A673 (cell line): ENCODE measurements around the gene ALDH18A1. TPM values are rescaled to one million over a fixed set of nuclear protein-coding genes. Genes with fewer than 3 reads are reported as not detected.

Source experiments
- BruUV-seq: library from RNA; stranded (reverse); fragments of 400-500 nt; replicated peaks from 2 replicates; lab custom pipeline; 2021; lab: Mats Ljungman, UMichigan
- CTCF ChIA-PET: fragments of 300-600 bp; sonication (Branson Sonifier 250); formaldehyde crosslinking; loops from one replicate; lab custom pipeline; 2022; ENCODE audit warnings: antibody characterized with exemption; lab: Charles Lee
- POLR2A ChIA-PET: fragments of 300-600 bp; sonication (Branson Sonifier 250); formaldehyde crosslinking; loops from one replicate; lab custom pipeline; 2022; ENCODE audit warnings: antibody characterized with exemption; ENCODE audit not compliant: low non-redundant PET; lab: Charles Lee
- DNase-seq: peaks from one replicate; pipeline ENCODE4 v3.0.0-alpha.2; 2015; ENCODE audit warnings: low spot score
- H3K27ac ChIP-seq: fragments of 200-600 bp; sonication (generic); 2 replicates; pipeline ENCODE4 v1.5.1; 2016; ENCODE audit warnings: mixed run types, low read depth, mild to moderate bottlenecking, mixed read lengths, antibody characterized with exemption, low read length; ENCODE audit not compliant: poor library complexity, severe bottlenecking
- H3K27me3 ChIP-seq: fragments of 200-600 bp; sonication (generic); replicated peaks from 2 replicates; pipeline ENCODE4 v1.6.1; 2017; ENCODE audit warnings: mixed run types, low read depth, mild to moderate bottlenecking, mixed read lengths, antibody characterized with exemption, low read length; ENCODE audit not compliant: insufficient read depth, poor library complexity
- H3K36me3 ChIP-seq: fragments of 200-600 bp; sonication (generic); 2 replicates; pipeline ENCODE4 v1.6.1; 2016; ENCODE audit warnings: mixed run types, mild to moderate bottlenecking, mixed read lengths, antibody characterized with exemption, low read length; ENCODE audit not compliant: insufficient read depth, poor library complexity, severe bottlenecking
- H3K4me1 ChIP-seq: fragments of 200-600 bp; sonication (generic); 2 replicates; pipeline ENCODE4 v1.6.1; 2017; ENCODE audit warnings: mixed run types, mild to moderate bottlenecking, mixed read lengths, antibody characterized with exemption, low read length; ENCODE audit not compliant: insufficient read depth, poor library complexity, severe bottlenecking
- H3K4me3 ChIP-seq: fragments of 200-600 bp; sonication (generic); 2 replicates; pipeline ENCODE4 v1.5.1; 2016; ENCODE audit warnings: low read depth, mixed run types, mild to moderate bottlenecking, mixed read lengths, low read length; ENCODE audit not compliant: poor library complexity, severe bottlenecking
- H3K9me3 ChIP-seq: fragments of 200-600 bp; sonication (generic); 2 replicates; pipeline ENCODE4 v1.6.1; 2016; ENCODE audit warnings: mixed run types, low read depth, mild to moderate bottlenecking, mixed read lengths, antibody characterized with exemption, low read length; ENCODE audit not compliant: poor library complexity, severe bottlenecking
- EZH2 ChIP-seq: fragments of 200-600 bp; sonication (generic); IDR thresholded peaks from 2 replicates; pipeline ENCODE4 v1.6.1; 2017; ENCODE audit warnings: borderline replicate concordance, low read depth, mild to moderate bottlenecking, mixed read lengths, antibody characterized with exemption, low read length; ENCODE audit not compliant: poor library complexity, severe bottlenecking
- intact Hi-C: fragments of 100-400 bp; cut with micrococcal nuclease; formaldehyde crosslinking; loops from one replicate; pipeline ENCODE4 v1.10.0; 2022; ENCODE audit not compliant: unreplicated experiment
- total RNA-seq: library from RNA; stranded (reverse); gene quantifications from 2 replicates; pipeline ENCODE4 v1.2.3, GENCODE V29; 2021
- TF ChIP-seq, protein P1 (sequence below): fragments of 300-800, 200-600 bp; sonication (generic); conservative IDR thresholded peaks from 2 replicates; pipeline ENCODE4 v1.5.1; 2017; ENCODE audit warnings: low read depth, mild to moderate bottlenecking, antibody characterized with exemption, low read length, moderate library complexity, mixed read lengths

ALDH18A1 gene
- total RNA-seq, 1 experiment from 2014 or later = 88.0 TPM

DNA sequence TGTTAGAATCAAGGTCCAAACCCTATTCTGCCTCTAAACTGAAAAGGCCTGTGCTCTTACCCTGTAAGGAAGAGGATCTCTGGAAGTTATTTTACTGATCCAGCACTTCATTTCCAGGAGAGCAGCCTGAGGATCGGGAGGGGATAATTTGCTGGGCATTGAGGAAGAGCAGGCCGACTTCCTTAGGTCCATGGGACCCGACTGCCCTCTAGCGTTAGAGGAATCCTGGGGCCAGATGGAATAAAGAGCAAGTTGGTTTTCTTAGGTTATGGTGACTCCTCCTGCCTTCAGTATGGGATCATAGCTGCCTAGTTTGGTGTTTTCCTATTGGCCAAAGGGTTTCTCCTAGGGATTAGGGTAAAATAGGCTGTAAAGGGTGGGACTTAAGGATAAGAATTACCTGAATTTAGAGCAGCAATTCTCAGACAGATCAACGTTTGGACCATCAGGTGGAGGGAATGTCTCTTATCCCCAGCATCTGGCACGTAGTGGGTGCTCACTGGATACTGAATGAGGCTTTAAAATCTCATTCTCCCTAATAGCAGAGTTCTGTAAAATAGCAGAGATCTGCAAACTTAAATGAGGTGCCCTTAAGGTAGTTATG, 55.3 kb downstream of the ALDH18A1 start:
- peaks cover 1% of the 10 kb centered on the region for H3K36me3 ChIP-seq
- DNase-seq = peak; percentile 86
- ChIA-PET POLR2A (interaction anchor here (0.5 kb wide), 1 partner anchor 20 kb away, joined by 4 read pairs; no protein-coding TSS in a partner anchor), CTCF (interaction anchor here (0.6 to 0.9 kb wide), 2 partner anchors 171 to 227 kb away, joined by 3 to 5 read pairs; no protein-coding TSS in a partner anchor)
- BruUV-seq = no TSS peak
- no peak overlapping the region for H3K4me3 ChIP-seq
- H3K9me3 ChIP-seq = no peaks in the 10 kb centered on the region
- TF ChIP-seq, protein P1, sequence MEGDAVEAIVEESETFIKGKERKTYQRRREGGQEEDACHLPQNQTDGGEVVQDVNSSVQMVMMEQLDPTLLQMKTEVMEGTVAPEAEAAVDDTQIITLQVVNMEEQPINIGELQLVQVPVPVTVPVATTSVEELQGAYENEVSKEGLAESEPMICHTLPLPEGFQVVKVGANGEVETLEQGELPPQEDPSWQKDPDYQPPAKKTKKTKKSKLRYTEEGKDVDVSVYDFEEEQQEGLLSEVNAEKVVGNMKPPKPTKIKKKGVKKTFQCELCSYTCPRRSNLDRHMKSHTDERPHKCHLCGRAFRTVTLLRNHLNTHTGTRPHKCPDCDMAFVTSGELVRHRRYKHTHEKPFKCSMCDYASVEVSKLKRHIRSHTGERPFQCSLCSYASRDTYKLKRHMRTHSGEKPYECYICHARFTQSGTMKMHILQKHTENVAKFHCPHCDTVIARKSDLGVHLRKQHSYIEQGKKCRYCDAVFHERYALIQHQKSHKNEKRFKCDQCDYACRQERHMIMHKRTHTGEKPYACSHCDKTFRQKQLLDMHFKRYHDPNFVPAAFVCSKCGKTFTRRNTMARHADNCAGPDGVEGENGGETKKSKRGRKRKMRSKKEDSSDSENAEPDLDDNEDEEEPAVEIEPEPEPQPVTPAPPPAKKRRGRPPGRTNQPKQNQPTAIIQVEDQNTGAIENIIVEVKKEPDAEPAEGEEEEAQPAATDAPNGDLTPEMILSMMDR = peak; percentile 90
- TF ChIP-seq EZH2 = no peak
- H3K27me3 ChIP-seq = peaks cover 10% of the 10 kb centered on the region
- no peaks in the 10 kb centered on the region for H3K4me1 ChIP-seq
- intact Hi-C loops = loop anchor here (1.0 to 10.0 kb wide), 4 partner anchors 154 to 466 kb away; no protein-coding TSS in a partner anchor
- no peak overlapping the region for H3K27ac ChIP-seq

DNA sequence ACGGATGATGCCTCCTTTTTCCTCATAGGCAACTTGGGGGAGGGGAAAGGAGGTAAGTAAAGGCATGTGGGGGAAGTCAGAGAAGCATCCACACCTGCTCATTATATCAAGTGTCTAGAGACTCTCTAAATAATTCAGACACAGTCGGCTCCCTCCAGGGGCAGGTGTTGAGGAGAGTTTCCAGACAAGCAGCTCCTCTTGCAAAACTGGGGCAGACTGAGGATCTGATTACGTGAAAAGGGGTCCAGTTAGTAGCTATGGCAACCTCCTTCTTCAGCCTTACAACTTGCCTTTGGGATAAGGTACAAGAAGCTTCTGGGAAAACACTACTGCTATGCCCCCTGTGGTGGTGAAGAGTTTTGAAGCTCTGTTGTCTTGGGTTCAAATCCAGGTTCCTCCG, 56.4 kb downstream of the ALDH18A1 start:
- Histone ChIP-seq H3K9me3 (no peaks in the 10 kb centered on the region), H3K4me1 (no peaks in the 10 kb centered on the region), H3K36me3 (no peaks in the 10 kb centered on the region), H3K27me3 (peaks cover 13% of the 10 kb centered on the region), H3K27ac (no peak overlapping the region), H3K4me3 (no peak overlapping the region)
- intact Hi-C loops = loop anchor here (5.0 to 10.0 kb wide), 2 partner anchors 153 to 465 kb away; no protein-coding TSS in a partner anchor
- ChIA-PET CTCF (interaction anchor here (1.1 kb wide), 1 partner anchor 225 kb away, joined by 3 read pairs; no protein-coding TSS in a partner anchor), POLR2A (no interaction called here)
- no TSS peak for BruUV-seq
- DNase-seq = no peak
- TF ChIP-seq, protein P1 = no peak
- no peak for TF ChIP-seq EZH2

DNA sequence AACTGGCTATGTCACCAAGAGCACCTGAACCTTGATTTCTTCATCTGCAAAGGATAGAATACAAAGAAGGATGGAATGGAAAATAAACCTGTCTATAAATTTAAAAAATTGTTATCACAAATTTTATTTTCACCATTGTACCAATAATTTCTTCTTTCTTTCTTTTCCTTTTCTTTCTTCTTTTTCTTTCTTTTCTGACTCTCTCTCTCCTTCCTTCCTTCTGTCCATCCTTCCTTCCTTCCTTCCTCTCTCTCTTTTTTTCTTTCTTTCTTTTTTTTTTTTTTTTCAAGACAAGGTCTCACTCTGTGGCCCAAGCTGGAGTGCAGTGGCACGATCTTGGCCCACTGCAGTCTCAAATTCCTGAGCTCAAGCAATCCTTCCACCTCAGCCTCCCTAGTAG, 58.7 kb downstream of the ALDH18A1 start:
- POLR2A ChIA-PET = interaction anchor here (0.8 kb wide), 1 partner anchor 94 kb away, joined by 3 read pairs; no protein-coding TSS in a partner anchor
- Histone ChIP-seq H3K4me3 (no peak overlapping the region), H3K27me3 (peaks cover 26% of the 10 kb centered on the region), H3K9me3 (no peaks in the 10 kb centered on the region), H3K4me1 (no peaks in the 10 kb centered on the region), H3K27ac (no peak overlapping the region), H3K36me3 (no peaks in the 10 kb centered on the region)
- intact Hi-C loops = loop anchor here (10.0 kb wide), 1 partner anchor 353 kb away; no protein-coding TSS in a partner anchor
- TF ChIP-seq EZH2 = no peak
- TF ChIP-seq, protein P1 = no peak
- no TSS peak for BruUV-seq
- no peak for DNase-seq
- CTCF ChIA-PET = no interaction called here
